Cardiac muscle cell (in vitro differentiated cells and primary cell): ENCODE measurements around the gene TBXA2R. TPM values are rescaled to one million over a fixed set of nuclear protein-coding genes. Genes with fewer than 3 reads are reported as not detected.

Experiments
- DNase-seq, 2 donors: peaks; one replicate each; pipeline versions ENCODE4 v3.0.0 to v3.0.0-alpha.2; 2010 to 2017; ENCODE audit warnings: low read depth in 1 of 2, low spot score in 1 of 2
- H3K27ac ChIP-seq: fragments of 200-600 bp; sonication (generic); 2 replicates; pipeline ENCODE4 v1.5.1; 2016
- H3K27me3 ChIP-seq: fragments of 200-600 bp; sonication (generic); 2 replicates; pipeline ENCODE4 v1.6.0; 2016; ENCODE audit warnings: control low read depth
- H3K36me3 ChIP-seq: fragments of 200-600 bp; sonication (generic); 2 replicates; pipeline ENCODE4 v1.5.1; 2016; ENCODE audit warnings: control low read depth
- H3K4me1 ChIP-seq: fragments of 200-600 bp; sonication (generic); 2 replicates; pipeline ENCODE4 v1.8.1; 2017; ENCODE audit warnings: low read depth, mild to moderate bottlenecking, mixed run types
- H3K4me3 ChIP-seq: fragments of 200-600 bp; sonication (generic); 2 replicates; pipeline ENCODE4 v1.5.1; 2016; ENCODE audit warnings: mild to moderate bottlenecking
- H3K9me3 ChIP-seq: fragments of 200-600 bp; sonication (generic); 2 replicates; pipeline ENCODE4 v1.5.1; 2017; ENCODE audit warnings: low read depth, mild to moderate bottlenecking, control low read depth
- polyA plus RNA-seq: library from polyadenylated mRNA; unstranded; fragments of >200 nt; fragmentation: Nextera tagmentation; extraction: Ambion mirVana; gene quantifications from 2 replicates; pipeline ENCODE4 v1.2.1, GENCODE V29; 2016
- total RNA-seq: library from RNA; depleted of rRNA; stranded (reverse); fragments of >200 nt; gene quantifications from 2 replicates; pipeline ENCODE4 v1.2.3, GENCODE V29; 2016
- TF ChIP-seq, protein P1 (sequence below): IDR thresholded peaks from 2 replicates; pipeline ENCODE4 v1.5.1; 2012; ENCODE audit warnings: low read depth, mild to moderate bottlenecking, low read length

Gene TBXA2R
- total and polyA plus RNA-seq, 2 experiments from 2014 or later, result 0.15 to 1.0 TPM

DNA sequence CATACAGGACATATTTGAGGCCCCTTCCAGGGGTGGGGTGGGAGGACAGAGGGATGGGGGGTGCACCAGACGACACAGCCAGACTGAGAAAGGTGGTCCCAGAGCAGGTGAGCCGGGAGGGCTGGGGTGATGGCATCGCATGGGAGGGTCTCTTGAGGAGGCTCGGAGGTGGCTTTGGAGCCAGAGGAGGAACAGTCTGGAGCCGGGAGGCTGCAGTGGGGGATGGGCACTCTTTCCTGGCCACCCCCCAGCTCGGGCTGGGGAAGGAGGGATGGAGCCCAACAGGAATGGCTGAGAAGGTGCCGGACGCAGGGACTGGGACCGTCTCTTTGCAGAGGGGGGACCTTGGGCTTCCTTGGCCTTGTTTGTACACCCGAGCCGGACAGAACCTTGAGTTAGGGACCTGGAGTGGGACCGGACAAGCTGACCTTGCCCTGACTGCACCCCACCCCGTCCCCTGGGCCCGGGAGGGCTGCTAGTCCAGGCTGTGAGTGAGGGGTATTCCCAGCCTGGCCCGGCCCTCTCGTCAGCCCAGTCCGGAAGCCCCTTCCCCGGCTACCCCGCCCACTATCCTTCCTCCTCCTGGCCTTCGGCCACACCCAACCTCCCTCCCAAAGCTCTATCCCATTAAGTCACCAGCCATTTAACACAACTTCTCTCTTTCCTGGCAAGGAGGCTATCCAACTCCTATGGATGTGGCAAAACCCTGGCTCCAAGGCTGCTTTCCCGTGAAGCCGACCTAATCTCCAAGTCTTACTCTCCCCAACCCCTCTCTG lies 816 bp upstream of the TBXA2R start:
- peaks cover 10% of the 10 kb centered on the region for H3K36me3 ChIP-seq
- peak in 1 of 2 donors; percentile 54 for DNase-seq
- no peak overlapping the region for H3K27ac ChIP-seq
- TF ChIP-seq, protein P1, sequence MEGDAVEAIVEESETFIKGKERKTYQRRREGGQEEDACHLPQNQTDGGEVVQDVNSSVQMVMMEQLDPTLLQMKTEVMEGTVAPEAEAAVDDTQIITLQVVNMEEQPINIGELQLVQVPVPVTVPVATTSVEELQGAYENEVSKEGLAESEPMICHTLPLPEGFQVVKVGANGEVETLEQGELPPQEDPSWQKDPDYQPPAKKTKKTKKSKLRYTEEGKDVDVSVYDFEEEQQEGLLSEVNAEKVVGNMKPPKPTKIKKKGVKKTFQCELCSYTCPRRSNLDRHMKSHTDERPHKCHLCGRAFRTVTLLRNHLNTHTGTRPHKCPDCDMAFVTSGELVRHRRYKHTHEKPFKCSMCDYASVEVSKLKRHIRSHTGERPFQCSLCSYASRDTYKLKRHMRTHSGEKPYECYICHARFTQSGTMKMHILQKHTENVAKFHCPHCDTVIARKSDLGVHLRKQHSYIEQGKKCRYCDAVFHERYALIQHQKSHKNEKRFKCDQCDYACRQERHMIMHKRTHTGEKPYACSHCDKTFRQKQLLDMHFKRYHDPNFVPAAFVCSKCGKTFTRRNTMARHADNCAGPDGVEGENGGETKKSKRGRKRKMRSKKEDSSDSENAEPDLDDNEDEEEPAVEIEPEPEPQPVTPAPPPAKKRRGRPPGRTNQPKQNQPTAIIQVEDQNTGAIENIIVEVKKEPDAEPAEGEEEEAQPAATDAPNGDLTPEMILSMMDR, result no peak
- no peak overlapping the region for H3K4me3 ChIP-seq
- no peaks in the 10 kb centered on the region for H3K9me3 ChIP-seq
- H3K4me1 ChIP-seq, result peaks cover 13% of the 10 kb centered on the region
- peaks cover 16% of the 10 kb centered on the region for H3K27me3 ChIP-seq

GRCh38 chr19:3606174-3606689 lies 443 bp downstream of the TBXA2R start:
- DNase-seq, result no peak
- no peak overlapping the region for H3K27ac ChIP-seq
- no peaks in the 10 kb centered on the region for H3K9me3 ChIP-seq
- TF ChIP-seq, protein P1, result no peak
- H3K4me3 ChIP-seq, result peak overlapping the region; percentile 13
- H3K27me3 ChIP-seq, result peaks cover 16% of the 10 kb centered on the region
- peaks cover 13% of the 10 kb centered on the region for H3K4me1 ChIP-seq
- H3K36me3 ChIP-seq, result peaks cover 2% of the 10 kb centered on the region

GRCh38 chr19:3605770-3606169 lies 905 bp downstream of the TBXA2R start:
- peaks cover 16% of the 10 kb centered on the region for H3K27me3 ChIP-seq
- H3K9me3 ChIP-seq, result no peaks in the 10 kb centered on the region
- H3K36me3 ChIP-seq, result peaks cover 2% of the 10 kb centered on the region
- H3K27ac ChIP-seq, result no peak overlapping the region
- H3K4me1 ChIP-seq, result peaks cover 13% of the 10 kb centered on the region
- TF ChIP-seq, protein P1, result no peak
- H3K4me3 ChIP-seq, result no peak overlapping the region
- DNase-seq, result no peak

DNA sequence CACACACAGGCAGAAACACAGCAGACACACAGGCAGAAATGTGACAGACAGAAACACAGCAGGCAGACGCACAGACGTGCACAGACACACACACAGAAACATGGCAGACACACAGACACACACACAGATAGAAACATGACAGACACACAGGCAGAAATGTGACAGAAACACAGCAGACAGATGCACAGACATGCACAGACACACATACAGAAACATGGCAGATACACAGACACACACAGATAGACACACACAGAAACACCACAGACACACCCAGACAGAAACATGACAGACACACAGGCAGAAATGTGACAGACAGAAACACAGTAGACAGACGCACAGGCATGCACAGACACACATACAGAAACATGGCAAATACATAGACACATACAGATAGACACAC lies 1.3 kb downstream of the TBXA2R start:
- H3K36me3 ChIP-seq, result peaks cover under 1% of the 10 kb centered on the region
- H3K4me3 ChIP-seq, result no peak overlapping the region
- no peaks in the 10 kb centered on the region for H3K9me3 ChIP-seq
- peaks cover 16% of the 10 kb centered on the region for H3K27me3 ChIP-seq
- H3K4me1 ChIP-seq, result peaks cover 13% of the 10 kb centered on the region
- DNase-seq, result no peak
- TF ChIP-seq, protein P1, result no peak
- no peak overlapping the region for H3K27ac ChIP-seq

- Histone ChIP-seq H3K4me1 (peaks cover 13% of the 10 kb centered on the region), H3K27me3 (peaks cover 16% of the 10 kb centered on the region), H3K9me3 (no peaks in the 10 kb centered on the region), H3K4me3 (no peak overlapping the region), H3K36me3 (no peaks in the 10 kb centered on the region), H3K27ac (no peak overlapping the region)
- no peak for DNase-seq
- TF ChIP-seq, protein P1, result no peak
These were observed 1.7 kb downstream of the TBXA2R start for GRCh38 chr19:3604987-3605343.
